Astrocyte (in vitro differentiated cells and primary cell): ENCODE data around the gene PAM16. TPM values are rescaled to one million over a fixed set of nuclear protein-coding genes. Genes with fewer than 3 reads are reported as not detected.

Experiments used
- DNase-seq: peaks from one replicate; pipeline ENCODE4 v3.0.0-alpha.2; 2010; ENCODE audit warnings: low read depth
- FAIRE-seq: peaks from 2 replicates; lab custom pipeline; 2011; peaks lifted over from hg19 to GRCh38; lab: Jason Lieb, UNC
- H2AFZ ChIP-seq: 2 replicates; pipeline ENCODE4 v1.6.0; 2012; ENCODE audit warnings: low read depth, low read length, inconsistent platforms
- H3K27ac ChIP-seq: 2 replicates; pipeline ENCODE4 v1.5.1; 2011; ENCODE audit warnings: low read depth, low read length, inconsistent platforms
- H3K27me3 ChIP-seq: 2 replicates; pipeline ENCODE4 v1.6.0; 2011; ENCODE audit warnings: low read length, inconsistent platforms; ENCODE audit not compliant: insufficient read depth
- H3K36me3 ChIP-seq: 2 replicates; pipeline ENCODE4 v1.5.1; 2011; ENCODE audit warnings: low read length, inconsistent platforms; ENCODE audit not compliant: insufficient read depth
- H3K4me1 ChIP-seq: 2 replicates; pipeline ENCODE4 v1.5.1; 2011; ENCODE audit warnings: low read length, inconsistent platforms; ENCODE audit not compliant: insufficient read depth
- H3K4me2 ChIP-seq: 2 replicates; pipeline ENCODE4 v1.6.0; 2012; ENCODE audit warnings: low read length, inconsistent platforms
- H3K4me3 ChIP-seq: 2 replicates; pipeline ENCODE4 v1.5.1; 2011; ENCODE audit warnings: low read depth, mild to moderate bottlenecking, low read length, inconsistent platforms; ENCODE audit not compliant: insufficient read depth
- H3K79me2 ChIP-seq: 2 replicates; pipeline ENCODE4 v1.6.0; 2012; ENCODE audit warnings: mild to moderate bottlenecking, low read length, inconsistent platforms; ENCODE audit not compliant: insufficient read depth
- H3K9ac ChIP-seq: 2 replicates; pipeline ENCODE4 v1.6.0; 2012; ENCODE audit warnings: mild to moderate bottlenecking, low read length, inconsistent platforms
- H3K9me3 ChIP-seq: 2 replicates; pipeline ENCODE4 v1.5.1; 2012; ENCODE audit warnings: low read depth, mild to moderate bottlenecking, low read length, inconsistent platforms; ENCODE audit not compliant: insufficient read depth
- H4K20me1 ChIP-seq: 2 replicates; pipeline ENCODE4 v1.6.0; 2012; ENCODE audit warnings: low read length, inconsistent platforms; ENCODE audit not compliant: insufficient read depth
- H3K27ac Mint-ChIP-seq: one replicate; pipeline ENCODE4 v1.8.0; 2021; ENCODE audit warnings: mild to moderate bottlenecking, mixed read lengths; ENCODE audit not compliant: unreplicated experiment
- H3K27me3 Mint-ChIP-seq: one replicate; pipeline ENCODE4 v1.8.0; 2021; ENCODE audit warnings: low read depth, mixed read lengths; ENCODE audit not compliant: unreplicated experiment
- H3K36me3 Mint-ChIP-seq: one replicate; pipeline ENCODE4 v1.8.0; 2021; ENCODE audit warnings: low read depth, mixed read lengths; ENCODE audit not compliant: unreplicated experiment
- H3K4me1 Mint-ChIP-seq: one replicate; pipeline ENCODE4 v1.8.0; 2021; ENCODE audit warnings: low read depth, mixed read lengths; ENCODE audit not compliant: unreplicated experiment
- H3K4me3 Mint-ChIP-seq: one replicate; pipeline ENCODE4 v1.8.0; 2021; ENCODE audit warnings: mild to moderate bottlenecking, moderate library complexity, mixed read lengths; ENCODE audit not compliant: unreplicated experiment
- H3K9me3 Mint-ChIP-seq: one replicate; pipeline ENCODE4 v1.8.0; 2021; ENCODE audit warnings: mild to moderate bottlenecking, mixed read lengths; ENCODE audit not compliant: unreplicated experiment
- EZH2 ChIP-seq: IDR thresholded peaks from 2 replicates; pipeline ENCODE4 v1.6.1; 2012; ENCODE audit warnings: mild to moderate bottlenecking, low read length, inconsistent platforms; ENCODE audit not compliant: insufficient read depth
- total RNA-seq: library from RNA; stranded (reverse); gene quantifications from 2 replicates; pipeline ENCODE4 v1.2.1, GENCODE V29; 2021
- TF ChIP-seq, protein P1 (sequence below): IDR thresholded peaks from 2 replicates; pipeline ENCODE4 v1.5.1; 2011; ENCODE audit warnings: low read depth, mild to moderate bottlenecking, inconsistent platforms, low read length, moderate library complexity; ENCODE audit not compliant: insufficient read depth

PAM16 gene
- total RNA-seq, 1 donor from 2014 or later = 51.9 TPM

- no peaks in the 10 kb centered on the region for H3K36me3 ChIP-seq
- FAIRE-seq = no peak
- peak within 1 kb of the TSS; percentile 91 for H3K9ac ChIP-seq
- Mint-ChIP-seq H3K9me3 (no peaks in the 10 kb centered on the region), H3K27ac (no peak within 1 kb of the TSS), H3K27me3 (no peaks in the 10 kb centered on the region), H3K4me3 (peak within 1 kb of the TSS; percentile 89), H3K4me1 (peaks cover 29% of the 10 kb centered on the region), H3K36me3 (peaks cover 6% of the 10 kb centered on the region)
- peaks cover 35% of the 10 kb centered on the region for H4K20me1 ChIP-seq
- peaks cover 57% of the 10 kb centered on the region for H3K4me1 ChIP-seq
- peak; percentile 47 for DNase-seq
- peaks cover 43% of the 10 kb centered on the region for H3K79me2 ChIP-seq
- H3K27ac ChIP-seq = peak within 1 kb of the TSS; percentile 95
- H2AFZ ChIP-seq = no peak within 1 kb of the TSS
- H3K9me3 ChIP-seq = no peaks in the 10 kb centered on the region
- H3K27me3 ChIP-seq = no peaks in the 10 kb centered on the region
- TF ChIP-seq, protein P1, sequence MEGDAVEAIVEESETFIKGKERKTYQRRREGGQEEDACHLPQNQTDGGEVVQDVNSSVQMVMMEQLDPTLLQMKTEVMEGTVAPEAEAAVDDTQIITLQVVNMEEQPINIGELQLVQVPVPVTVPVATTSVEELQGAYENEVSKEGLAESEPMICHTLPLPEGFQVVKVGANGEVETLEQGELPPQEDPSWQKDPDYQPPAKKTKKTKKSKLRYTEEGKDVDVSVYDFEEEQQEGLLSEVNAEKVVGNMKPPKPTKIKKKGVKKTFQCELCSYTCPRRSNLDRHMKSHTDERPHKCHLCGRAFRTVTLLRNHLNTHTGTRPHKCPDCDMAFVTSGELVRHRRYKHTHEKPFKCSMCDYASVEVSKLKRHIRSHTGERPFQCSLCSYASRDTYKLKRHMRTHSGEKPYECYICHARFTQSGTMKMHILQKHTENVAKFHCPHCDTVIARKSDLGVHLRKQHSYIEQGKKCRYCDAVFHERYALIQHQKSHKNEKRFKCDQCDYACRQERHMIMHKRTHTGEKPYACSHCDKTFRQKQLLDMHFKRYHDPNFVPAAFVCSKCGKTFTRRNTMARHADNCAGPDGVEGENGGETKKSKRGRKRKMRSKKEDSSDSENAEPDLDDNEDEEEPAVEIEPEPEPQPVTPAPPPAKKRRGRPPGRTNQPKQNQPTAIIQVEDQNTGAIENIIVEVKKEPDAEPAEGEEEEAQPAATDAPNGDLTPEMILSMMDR = no peak
- peak within 1 kb of the TSS; percentile 83 for H3K4me3 ChIP-seq
- peak within 1 kb of the TSS; percentile 96 for H3K4me2 ChIP-seq
Observed at GRCh38 chr16:4371357-4372000, 20.4 kb upstream of the PAM16 start, which contains the start of gene VASN. Gene VASN, plus strand, starts transcription at chr16:4371848. Its CDS starts 9,030 bp downstream, at chr16:4380878.

- H3K9me3 ChIP-seq = no peaks in the 10 kb centered on the region
- peaks cover 32% of the 10 kb centered on the region for H4K20me1 ChIP-seq
- H2AFZ ChIP-seq = no peak overlapping the region
- H3K4me1 ChIP-seq = peaks cover 50% of the 10 kb centered on the region
- H3K9ac ChIP-seq = peak overlapping the region; percentile 45
- peak overlapping the region; percentile 77 for H3K4me3 Mint-ChIP-seq
- no peaks in the 10 kb centered on the region for H3K27me3 ChIP-seq
- peaks cover 5% of the 10 kb centered on the region for H3K36me3 Mint-ChIP-seq
- no peaks in the 10 kb centered on the region for H3K27me3 Mint-ChIP-seq
- H3K36me3 ChIP-seq = no peaks in the 10 kb centered on the region
- H3K9me3 Mint-ChIP-seq = no peaks in the 10 kb centered on the region
- DNase-seq (peak; percentile 84), FAIRE-seq (no peak)
- peak overlapping the region; percentile 96 for H3K4me2 ChIP-seq
- H3K4me3 ChIP-seq = no peak overlapping the region
- TF ChIP-seq EZH2 = no peak
- TF ChIP-seq, protein P1 = no peak
- peak overlapping the region; percentile 40 for H3K27ac ChIP-seq
- no peak overlapping the region for H3K27ac Mint-ChIP-seq
- peaks cover 36% of the 10 kb centered on the region for H3K79me2 ChIP-seq
- H3K4me1 Mint-ChIP-seq = peaks cover 28% of the 10 kb centered on the region
Observed at GRCh38 chr16:4370570-4371356, 19.6 kb upstream of the PAM16 start.
